Measurements from ENCODE around the gene TMEM231. TPM values are rescaled to one million over a fixed set of nuclear protein-coding genes. Genes with fewer than 3 reads are reported as not detected.

The TMEM231 gene
- total RNA-seq, 2 donors from 2014 or later: 2.6 to 7.6 TPM

- DNase-seq: no peak
These were observed 3.7 kb upstream of the TMEM231 start for GRCh38 chr16:75559564-75560372.

GRCh38 chr16:75558846-75559401 is 2.9 kb upstream of the TMEM231 start:
- Histone ChIP-seq H3K27ac (no peak overlapping the region), H3K36me3 (replicated peaks in 1 of 2; ENCODE audit: insufficient read depth in 1 of 2, low read depth in 2 of 2) (no peaks in the 10 kb centered on the region), H3K9me3 (no peaks in the 10 kb centered on the region), H3K4me3 (no peak overlapping the region), H3K27me3 (no peaks in the 10 kb centered on the region), H3K4me1 (peaks cover 6% of the 10 kb centered on the region)
- 52 to 70% methylated on average over 2 of the region's 2 CpGs for WGBS, 2 donors
- TF ChIP-seq, protein P1, sequence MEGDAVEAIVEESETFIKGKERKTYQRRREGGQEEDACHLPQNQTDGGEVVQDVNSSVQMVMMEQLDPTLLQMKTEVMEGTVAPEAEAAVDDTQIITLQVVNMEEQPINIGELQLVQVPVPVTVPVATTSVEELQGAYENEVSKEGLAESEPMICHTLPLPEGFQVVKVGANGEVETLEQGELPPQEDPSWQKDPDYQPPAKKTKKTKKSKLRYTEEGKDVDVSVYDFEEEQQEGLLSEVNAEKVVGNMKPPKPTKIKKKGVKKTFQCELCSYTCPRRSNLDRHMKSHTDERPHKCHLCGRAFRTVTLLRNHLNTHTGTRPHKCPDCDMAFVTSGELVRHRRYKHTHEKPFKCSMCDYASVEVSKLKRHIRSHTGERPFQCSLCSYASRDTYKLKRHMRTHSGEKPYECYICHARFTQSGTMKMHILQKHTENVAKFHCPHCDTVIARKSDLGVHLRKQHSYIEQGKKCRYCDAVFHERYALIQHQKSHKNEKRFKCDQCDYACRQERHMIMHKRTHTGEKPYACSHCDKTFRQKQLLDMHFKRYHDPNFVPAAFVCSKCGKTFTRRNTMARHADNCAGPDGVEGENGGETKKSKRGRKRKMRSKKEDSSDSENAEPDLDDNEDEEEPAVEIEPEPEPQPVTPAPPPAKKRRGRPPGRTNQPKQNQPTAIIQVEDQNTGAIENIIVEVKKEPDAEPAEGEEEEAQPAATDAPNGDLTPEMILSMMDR (IDR thresholded peaks at IDR 0.05): no peak
- TF ChIP-seq POLR2A (IDR thresholded peaks at IDR 0.05): no peak
- ATAC-seq: no peak
- DNase-seq: no peak
- intact Hi-C loops (cut with DNase I): no loop called here

More at GRCh38 chr16:75559564-75560372, 3.7 kb upstream of the TMEM231 start:
- Histone ChIP-seq H3K27me3 (no peaks in the 10 kb centered on the region), H3K4me3 (no peak overlapping the region), H3K27ac (no peak overlapping the region), H3K36me3 (replicated peaks in 1 of 2; ENCODE audit: insufficient read depth in 1 of 2, low read depth in 2 of 2) (no peaks in the 10 kb centered on the region), H3K9me3 (no peaks in the 10 kb centered on the region), H3K4me1 (peaks cover 6% of the 10 kb centered on the region)
- intact Hi-C loops (cut with DNase I): no loop called here
- 64 to 71% methylated on average over 10 of the region's 10 CpGs for WGBS, 2 donors
- TF ChIP-seq, protein P1 (IDR thresholded peaks at IDR 0.05): no peak
- TF ChIP-seq POLR2A (IDR thresholded peaks at IDR 0.05): no peak
- ATAC-seq: no peak

DNA sequence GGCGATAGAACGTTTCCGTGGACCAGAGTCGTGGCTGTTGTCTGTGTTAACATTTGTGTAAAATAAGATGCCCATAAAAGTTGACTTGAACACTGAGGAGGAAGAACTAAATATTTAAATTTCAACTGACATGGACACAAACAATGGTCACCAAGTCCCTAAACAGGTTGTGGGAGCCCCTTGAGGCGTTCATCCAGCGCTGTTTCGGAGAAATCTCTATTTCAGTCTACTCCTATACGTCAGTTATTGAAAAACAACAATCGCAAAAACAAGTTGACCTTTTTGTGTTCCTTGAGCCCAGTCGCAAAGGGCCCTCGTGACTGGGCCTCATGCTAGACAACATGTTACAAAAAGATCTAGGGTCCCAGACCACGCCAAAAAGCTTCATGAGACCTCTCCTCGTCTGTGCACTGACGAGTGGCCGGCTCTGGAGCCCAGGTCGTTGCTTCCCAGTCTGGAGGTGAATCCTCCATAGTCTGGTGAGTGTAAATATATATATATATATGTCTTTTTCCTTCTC is 439 bp upstream of the TMEM231 start:
- Histone ChIP-seq H3K27me3 (no peaks in the 10 kb centered on the region), H3K4me3 (peak overlapping the region in 1 of 2 donors; percentile 74), H3K4me1 (peaks cover 6% of the 10 kb centered on the region), H3K36me3 (replicated peaks in 1 of 2; ENCODE audit: insufficient read depth in 1 of 2, low read depth in 2 of 2) (no peaks in the 10 kb centered on the region), H3K9me3 (no peaks in the 10 kb centered on the region), H3K27ac (peak overlapping the region; percentile 35 to 80 (median 64))
- WGBS, 2 donors: 33 to 45% methylated on average over 16 of the region's 16 CpGs
- TF ChIP-seq, protein P1 (IDR thresholded peaks at IDR 0.05): no peak
- TF ChIP-seq POLR2A (IDR thresholded peaks at IDR 0.05): no peak
- intact Hi-C loops (cut with DNase I): no loop called here
- ATAC-seq (peak; percentile 2), DNase-seq (no peak)

- Histone ChIP-seq H3K36me3 (replicated peaks in 1 of 2; ENCODE audit: insufficient read depth in 1 of 2, low read depth in 2 of 2) (no peaks in the 10 kb centered on the region), H3K4me1 (peaks cover 6% of the 10 kb centered on the region), H3K27me3 (no peaks in the 10 kb centered on the region), H3K27ac (peak overlapping the region; percentile 0 to 80 (median 57)), H3K4me3 (peak overlapping the region; percentile 37 to 74), H3K9me3 (no peaks in the 10 kb centered on the region)
- 1% methylated on average over 15 to 26 of the region's 26 CpGs for WGBS, 2 donors
- peak; percentile 74 for ATAC-seq
- intact Hi-C loops (cut with DNase I): no loop called here
- DNase-seq: peak; percentile 69 to 80 (median 76)
- TF ChIP-seq, protein P1 (IDR thresholded peaks at IDR 0.05): no peak
- TF ChIP-seq POLR2A (IDR thresholded peaks at IDR 0.05): peak in 1 of 3 donors; percentile 14
These were observed 792 bp downstream of the TMEM231 start for GRCh38 chr16:75555213-75555706.
